D721Med (cell line): ENCODE measurements around the gene STX7.

ENCODE experiments used
- DNase-seq: peaks from one replicate; pipeline ENCODE4 v3.0.0; 2011; ENCODE audit warnings: low spot score; ENCODE audit not compliant: insufficient read length
- FAIRE-seq: peaks from 2 replicates; lab custom pipeline; 2011; peaks lifted over from hg19 to GRCh38; lab: Jason Lieb, UNC
- TF ChIP-seq, protein P1 (sequence below): IDR thresholded peaks from 2 replicates; pipeline ENCODE4 v1.5.1; 2012; ENCODE audit warnings: mild to moderate bottlenecking, control low read depth; ENCODE audit not compliant: insufficient read depth; ENCODE audit errors: missing control alignments

STX7 gene

DNA sequence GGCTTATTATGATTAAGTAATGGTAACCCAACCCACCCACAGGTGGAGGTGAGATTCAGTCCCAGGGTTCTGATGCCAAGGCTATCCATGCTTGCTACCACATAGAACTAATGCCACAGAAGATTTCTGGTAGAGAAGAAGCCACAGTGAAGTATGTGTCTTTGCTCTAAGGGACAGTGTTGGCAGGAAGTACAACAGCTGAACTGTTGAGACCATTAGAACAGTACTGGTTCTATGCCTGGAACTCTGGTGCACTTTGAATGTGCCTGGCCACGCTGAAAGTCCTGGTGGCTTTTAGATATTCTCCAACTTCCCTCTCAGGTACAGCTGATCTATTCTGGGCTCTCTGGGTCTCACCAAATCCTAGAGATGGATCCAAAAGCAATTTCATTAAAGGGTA lies 7.8 kb downstream of the STX7 start:
- no peak for DNase-seq
- TF ChIP-seq, protein P1, sequence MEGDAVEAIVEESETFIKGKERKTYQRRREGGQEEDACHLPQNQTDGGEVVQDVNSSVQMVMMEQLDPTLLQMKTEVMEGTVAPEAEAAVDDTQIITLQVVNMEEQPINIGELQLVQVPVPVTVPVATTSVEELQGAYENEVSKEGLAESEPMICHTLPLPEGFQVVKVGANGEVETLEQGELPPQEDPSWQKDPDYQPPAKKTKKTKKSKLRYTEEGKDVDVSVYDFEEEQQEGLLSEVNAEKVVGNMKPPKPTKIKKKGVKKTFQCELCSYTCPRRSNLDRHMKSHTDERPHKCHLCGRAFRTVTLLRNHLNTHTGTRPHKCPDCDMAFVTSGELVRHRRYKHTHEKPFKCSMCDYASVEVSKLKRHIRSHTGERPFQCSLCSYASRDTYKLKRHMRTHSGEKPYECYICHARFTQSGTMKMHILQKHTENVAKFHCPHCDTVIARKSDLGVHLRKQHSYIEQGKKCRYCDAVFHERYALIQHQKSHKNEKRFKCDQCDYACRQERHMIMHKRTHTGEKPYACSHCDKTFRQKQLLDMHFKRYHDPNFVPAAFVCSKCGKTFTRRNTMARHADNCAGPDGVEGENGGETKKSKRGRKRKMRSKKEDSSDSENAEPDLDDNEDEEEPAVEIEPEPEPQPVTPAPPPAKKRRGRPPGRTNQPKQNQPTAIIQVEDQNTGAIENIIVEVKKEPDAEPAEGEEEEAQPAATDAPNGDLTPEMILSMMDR: no peak
- FAIRE-seq: no peak

DNA sequence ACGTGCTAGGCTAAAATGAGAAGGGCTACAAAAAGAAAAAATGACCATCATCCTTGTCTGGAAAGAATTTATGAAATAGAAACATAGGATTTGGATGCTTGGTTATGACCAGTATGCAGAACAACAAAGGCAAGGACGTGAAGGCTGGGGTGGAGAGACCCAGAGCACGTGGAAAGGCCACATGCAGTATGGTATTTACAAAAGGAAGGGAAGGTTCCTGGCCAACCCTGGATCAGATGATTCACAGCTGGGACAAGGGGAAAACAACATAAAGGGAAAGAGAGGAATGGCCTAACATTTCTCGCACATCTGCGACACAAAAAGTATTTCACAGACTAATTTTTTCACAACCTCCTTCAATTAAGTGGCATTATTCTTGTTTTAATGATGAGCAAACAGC lies 8.2 kb downstream of the STX7 start:
- no peak for DNase-seq
- FAIRE-seq: no peak
- TF ChIP-seq, protein P1: no peak

DNA sequence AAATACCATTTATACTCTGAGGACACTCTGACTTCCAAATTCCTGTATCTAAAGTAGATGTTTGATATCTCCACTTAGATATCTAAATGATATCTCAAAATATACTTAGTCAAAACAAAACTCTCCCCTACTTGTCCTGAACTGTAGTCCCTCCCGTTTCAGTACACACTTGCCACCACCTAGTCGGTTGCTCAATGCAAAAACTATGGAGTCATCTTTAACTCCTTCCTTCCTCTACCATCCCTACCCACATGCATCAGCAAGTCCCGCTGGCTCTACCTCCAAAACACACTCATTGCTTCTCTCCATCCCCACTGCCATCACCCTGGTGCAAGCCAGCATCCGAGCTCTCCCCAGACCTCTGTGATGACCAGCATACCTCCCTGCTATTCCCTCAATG lies 13.2 kb downstream of the STX7 start:
- TF ChIP-seq, protein P1: no peak
- FAIRE-seq: no peak

DNA sequence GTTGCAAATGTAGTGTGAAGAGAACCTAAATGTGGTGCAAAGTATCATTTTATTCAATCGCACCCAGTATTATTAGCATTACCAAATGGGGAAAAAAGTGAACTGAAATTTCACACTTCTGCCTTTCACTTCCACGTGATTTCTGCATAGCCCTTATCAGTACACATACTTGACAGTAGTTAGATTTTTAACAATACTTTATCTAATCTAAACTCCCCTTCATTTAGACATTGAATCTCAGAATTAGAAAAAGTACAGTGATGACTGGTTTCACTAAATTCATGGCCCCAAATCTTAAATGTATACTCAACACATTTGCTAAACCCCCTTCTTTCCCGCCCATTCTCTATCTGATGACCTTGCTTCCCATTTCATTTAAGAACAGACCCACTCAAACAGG lies 14.3 kb downstream of the STX7 start:
- TF ChIP-seq, protein P1: no peak
- DNase-seq (no peak), FAIRE-seq (no peak)

More for the DNA sequence above, 13.2 kb downstream of the STX7 start:
- no peak for DNase-seq

DNA sequence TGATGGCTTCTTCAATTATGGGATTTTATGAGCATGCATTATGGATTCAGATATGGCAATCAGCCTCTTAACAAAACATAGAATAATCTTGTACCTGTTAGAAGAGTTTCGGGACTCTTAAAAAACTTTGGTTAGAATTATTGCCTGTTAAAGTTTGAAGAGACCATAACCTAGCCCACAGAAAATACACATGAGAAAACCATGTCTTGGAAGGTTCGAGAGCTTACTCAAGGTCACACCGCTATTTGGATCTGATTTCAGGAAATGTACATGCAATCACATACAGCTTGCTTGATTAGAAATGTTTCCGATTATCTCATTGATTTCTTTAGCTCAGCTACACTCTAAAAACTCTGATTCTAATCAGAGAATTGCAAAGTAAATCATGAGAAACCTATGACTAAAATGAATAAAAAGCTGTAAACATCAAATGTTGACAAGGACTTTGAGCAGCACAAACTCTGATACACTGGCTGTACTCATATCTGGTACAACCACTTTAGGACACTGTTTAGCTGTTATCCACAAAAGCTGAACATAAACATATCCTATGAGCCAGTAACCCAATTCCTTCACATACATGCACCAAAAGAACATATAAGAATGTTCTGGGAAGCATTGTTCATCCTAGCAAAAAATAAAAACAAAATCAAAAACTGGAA lies 16.3 kb downstream of the STX7 start:
- TF ChIP-seq, protein P1: no peak
- DNase-seq (no peak), FAIRE-seq (no peak)

DNA sequence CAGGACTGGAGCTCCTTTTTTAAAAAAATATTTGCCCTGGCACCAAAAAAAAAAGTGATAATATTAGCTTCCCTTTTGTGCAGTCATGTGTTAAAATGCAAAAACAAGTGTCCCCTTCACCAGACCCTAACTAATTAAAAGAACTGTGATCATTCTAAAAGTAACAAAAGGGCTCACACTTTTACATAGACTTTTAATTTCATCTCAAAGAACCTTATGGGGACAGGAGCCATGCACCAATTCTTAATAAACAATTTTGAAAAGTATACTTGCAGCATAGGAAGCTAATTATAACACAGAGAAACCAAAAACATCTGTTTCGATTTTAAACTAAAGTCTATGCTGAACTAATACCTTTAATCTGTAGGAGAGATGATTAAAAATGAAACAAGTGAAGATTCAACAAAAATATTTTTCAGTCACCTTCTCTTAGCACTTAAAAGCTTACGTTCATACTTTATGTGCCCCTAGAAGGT lies 17.3 kb downstream of the STX7 start:
- FAIRE-seq: no peak

DNA sequence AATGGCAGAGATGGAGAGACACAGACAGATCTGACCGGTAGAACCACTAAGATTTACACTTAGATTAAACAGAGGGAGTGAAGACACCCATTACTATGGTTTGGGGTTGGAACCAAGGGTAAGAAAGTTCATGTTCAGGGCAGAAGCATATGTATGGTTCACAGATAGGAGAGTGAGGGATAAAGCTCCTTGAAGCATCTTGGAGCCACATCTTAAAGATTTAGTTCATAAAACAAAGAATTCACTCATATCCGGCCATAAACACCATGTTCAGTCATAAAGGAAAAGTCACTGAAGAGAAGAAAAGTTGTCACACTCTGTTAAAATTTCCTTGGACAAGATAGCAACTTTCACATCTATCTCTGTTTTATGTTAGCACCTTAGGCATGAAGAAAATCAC lies 18.0 kb downstream of the STX7 start:
- DNase-seq (no peak), FAIRE-seq (no peak)
- TF ChIP-seq, protein P1: no peak

More for the DNA sequence above, 17.3 kb downstream of the STX7 start:
- DNase-seq: no peak
- TF ChIP-seq, protein P1: no peak
